Fibroblast of skin of scalp (primary cell): Measurements from ENCODE around the gene VASP.

Source experiments
- DNase-seq: peaks from one replicate; pipeline ENCODE4 v3.0.0-alpha.2; 2013

Gene VASP

DNA sequence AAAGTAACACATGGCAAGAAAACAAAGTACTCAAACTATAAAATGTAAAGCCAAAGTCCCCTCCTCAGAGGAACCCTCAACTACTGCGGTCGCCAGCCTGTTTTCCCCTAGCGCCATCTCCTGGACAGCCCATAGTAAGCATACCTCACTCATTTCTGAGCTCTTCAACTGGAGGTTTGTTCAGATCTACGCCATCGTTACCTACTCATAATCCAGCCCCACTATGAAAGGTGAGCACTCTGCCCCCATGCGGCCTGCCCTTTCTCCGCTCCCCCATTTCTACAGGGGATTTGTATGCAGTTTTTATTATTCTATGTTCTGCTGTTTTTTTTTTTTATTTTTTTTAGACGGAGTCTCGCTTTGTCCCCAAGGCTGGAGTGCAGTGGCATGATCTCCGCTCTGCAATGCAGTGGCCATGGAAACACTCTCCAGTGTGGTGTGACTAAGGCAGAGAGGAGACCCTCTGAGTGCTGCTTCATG, 51.2 kb downstream of the VASP start:
- peak; percentile 20 for DNase-seq

GRCh38 chr19:45560038-45560437, 52.8 kb downstream of the VASP start:
- DNase-seq, result no peak

DNA sequence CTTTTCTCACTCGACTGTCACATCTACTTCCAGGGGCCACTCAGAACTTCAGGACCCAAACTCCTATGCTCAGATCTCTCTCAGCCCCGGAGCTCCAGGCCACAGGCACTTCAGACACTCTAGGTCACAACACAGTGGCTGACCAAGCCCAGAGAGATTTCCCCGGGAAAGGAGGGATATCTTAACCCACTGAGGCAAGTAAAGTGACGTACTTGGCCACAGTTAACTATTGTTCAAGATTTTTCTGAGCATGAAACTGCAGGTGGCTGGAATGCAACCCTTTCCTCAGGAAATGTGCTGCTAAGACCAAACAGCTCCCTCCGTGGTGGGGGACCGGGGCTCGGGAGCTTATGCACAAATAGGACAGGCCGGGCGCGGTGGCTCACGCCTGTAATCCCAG, 53.4 kb downstream of the VASP start:
- DNase-seq, result no peak

GRCh38 chr19:45564131-45564780, 57.0 kb downstream of the VASP start:
- DNase-seq, result no peak

- DNase-seq, result no peak
Measured at GRCh38 chr19:45567609-45568008, 60.3 kb downstream of the VASP start.

GRCh38 chr19:45568732-45569131, 61.5 kb downstream of the VASP start:
- DNase-seq, result peak; percentile 24

- peak; percentile 39 for DNase-seq
Measured at GRCh38 chr19:45569619-45570421, 62.5 kb downstream of the VASP start.

GRCh38 chr19:45571457-45572220, 64.4 kb downstream of the VASP start:
- DNase-seq, result no peak

GRCh38 chr19:45574526-45574925, 67.2 kb downstream of the VASP start:
- DNase-seq, result no peak

- DNase-seq, result no peak
Measured at GRCh38 chr19:45575216-45575615, 67.9 kb downstream of the VASP start.
